GM23338 (cell line): Measurements from ENCODE around the gene IDS. TPM values are rescaled to one million over a fixed set of nuclear protein-coding genes. Genes with fewer than 3 reads are reported as not detected.

ENCODE experiments used
- ATAC-seq: fragments of 200-7000 bp; cut with Tn5 transposase; 3 replicates; pipeline ENCODE4 v1.9.1; 2020
- DNase-seq: peaks from one replicate; pipeline ENCODE4 v3.0.0-alpha.2; 2015; ENCODE audit warnings: low spot score
- H2AFZ ChIP-seq: fragments of 200-600 bp; sonication (generic); 2 replicates; pipeline ENCODE4 v1.8.0; 2016; ENCODE audit warnings: antibody characterized with exemption, mild to moderate bottlenecking, moderate library complexity
- H3F3A ChIP-seq: fragments of 200-600 bp; sonication (generic); replicated peaks from 2 replicates; pipeline ENCODE4 v1.8.0; 2017; ENCODE audit warnings: antibody characterized with exemption, mixed run types, low read depth
- H3K27ac ChIP-seq: fragments of 200-600 bp; sonication (generic); 2 replicates; pipeline ENCODE4 v1.6.1; 2016; ENCODE audit warnings: low read depth
- H3K27me3 ChIP-seq: fragments of 200-600 bp; sonication (generic); 2 replicates; pipeline ENCODE4 v1.8.0; 2016; ENCODE audit warnings: mild to moderate bottlenecking, mixed run types, moderate library complexity; ENCODE audit not compliant: insufficient read depth
- H3K36me3 ChIP-seq: fragments of 200-600 bp; sonication (generic); 2 replicates; pipeline ENCODE4 v1.8.0; 2016; ENCODE audit warnings: mild to moderate bottlenecking; ENCODE audit not compliant: insufficient read depth
- H3K4me1 ChIP-seq: fragments of 200-600 bp; sonication (generic); 2 replicates; pipeline ENCODE4 v1.8.0; 2016; ENCODE audit warnings: mild to moderate bottlenecking, moderate library complexity; ENCODE audit not compliant: insufficient read depth
- H3K4me2 ChIP-seq: fragments of 200-600 bp; sonication (generic); 2 replicates; pipeline ENCODE4 v1.7.1; 2017; ENCODE audit warnings: mixed run types
- H3K4me3 ChIP-seq: fragments of 200-600 bp; sonication (generic); 2 replicates; pipeline ENCODE4 v1.6.1; 2016; ENCODE audit warnings: mixed run types
- H3K79me2 ChIP-seq: fragments of 200-600 bp; sonication (generic); replicated peaks from 2 replicates; pipeline ENCODE4 v1.8.0; 2017; ENCODE audit warnings: mild to moderate bottlenecking; ENCODE audit not compliant: insufficient read depth
- H3K9me2 ChIP-seq: fragments of 200-600 bp; sonication (generic); 2 replicates; pipeline ENCODE4 v1.8.0; 2017; ENCODE audit not compliant: insufficient read depth
- H4K20me1 ChIP-seq: fragments of 200-600 bp; sonication (generic); replicated peaks from 2 replicates; pipeline ENCODE4 v1.8.0; 2017; ENCODE audit warnings: mild to moderate bottlenecking; ENCODE audit not compliant: insufficient read depth
- H3K27ac Mint-ChIP-seq: 2 replicates; pipeline ENCODE4 v1.8.0; 2020; ENCODE audit warnings: inconsistent platforms, mild to moderate bottlenecking, moderate library complexity, mixed read lengths
- H3K27me3 Mint-ChIP-seq: 3 replicates; pipeline ENCODE4 v1.8.0; 2022; ENCODE audit warnings: low read depth, mild to moderate bottlenecking, moderate library complexity, mixed read lengths, inconsistent platforms; ENCODE audit not compliant: insufficient read depth, poor library complexity
- H3K36me3 Mint-ChIP-seq: 3 replicates; pipeline ENCODE4 v1.8.0; 2021; ENCODE audit warnings: low read depth, mild to moderate bottlenecking, inconsistent platforms, moderate library complexity, mixed read lengths
- H3K4me1 Mint-ChIP-seq: 3 replicates; pipeline ENCODE4 v1.8.0; 2020; ENCODE audit warnings: mild to moderate bottlenecking, inconsistent platforms, mixed read lengths
- H3K4me3 Mint-ChIP-seq: 3 replicates; pipeline ENCODE4 v1.8.0; 2021; ENCODE audit warnings: moderate library complexity, mild to moderate bottlenecking, inconsistent platforms, mixed read lengths
- H3K9me3 Mint-ChIP-seq: 3 replicates; pipeline ENCODE4 v1.8.0; 2020; ENCODE audit warnings: moderate library complexity, mild to moderate bottlenecking, inconsistent platforms, mixed read lengths
- EZH2 ChIP-seq: fragments of 200-600 bp; sonication (generic); IDR thresholded peaks from one replicate; pipeline ENCODE4 v1.8.0; 2017; ENCODE audit warnings: antibody characterized with exemption, mild to moderate bottlenecking, low read depth; ENCODE audit not compliant: unreplicated experiment
- EZH2phosphoT487 ChIP-seq: fragments of 200-600 bp; sonication (generic); IDR thresholded peaks from one replicate; pipeline ENCODE4 v1.8.1; 2018; ENCODE audit warnings: antibody characterized with exemption; ENCODE audit not compliant: unreplicated experiment
- JUNB ChIP-seq: IDR thresholded peaks from one replicate; pipeline ENCODE4 v1.6.1; 2016; ENCODE audit warnings: antibody characterized with exemption; ENCODE audit not compliant: unreplicated experiment
- ZNF114 ChIP-seq: fragments of 250-450 bp; sonication (Bioruptor Pico); IDR thresholded peaks from 2 replicates; pipeline ENCODE4 v1.5.0; 2020; ENCODE audit warnings: mild to moderate bottlenecking, moderate library complexity
- polyA plus RNA-seq: library from polyadenylated mRNA; unstranded; fragments of >200 nt; fragmentation: Nextera tagmentation; extraction: Ambion mirVana; gene quantifications from 2 replicates; pipeline ENCODE4 v1.2.1, GENCODE V29; 2016
- total RNA-seq: library from RNA; depleted of rRNA; stranded (reverse); fragments of >200 nt; shearing (Covaris generic); gene quantifications from 2 replicates; pipeline ENCODE4 v1.2.3, GENCODE V29; 2014
- TF ChIP-seq, protein P1 (sequence below), 2 experiments: fragments of 200-600 bp in 1 of 2; sonication (generic) in 1 of 2; conservative IDR thresholded peaks; 2 replicates each; pipeline versions ENCODE4 v1.5.1 to v1.6.1; 2016 to 2017; ENCODE audit warnings: antibody characterized with exemption in 2 of 2, low read depth in 2 of 2, mild to moderate bottlenecking in 2 of 2, moderate library complexity in 1 of 2
- TF ChIP-seq, protein P2 (sequence below): IDR thresholded peaks from one replicate; pipeline ENCODE4 v1.6.1; 2018; ENCODE audit warnings: antibody characterized with exemption; ENCODE audit not compliant: unreplicated experiment

The IDS gene
- total and polyA plus RNA-seq, 2 experiments from 2014 or later = 8.2 to 12.3 TPM

DNA sequence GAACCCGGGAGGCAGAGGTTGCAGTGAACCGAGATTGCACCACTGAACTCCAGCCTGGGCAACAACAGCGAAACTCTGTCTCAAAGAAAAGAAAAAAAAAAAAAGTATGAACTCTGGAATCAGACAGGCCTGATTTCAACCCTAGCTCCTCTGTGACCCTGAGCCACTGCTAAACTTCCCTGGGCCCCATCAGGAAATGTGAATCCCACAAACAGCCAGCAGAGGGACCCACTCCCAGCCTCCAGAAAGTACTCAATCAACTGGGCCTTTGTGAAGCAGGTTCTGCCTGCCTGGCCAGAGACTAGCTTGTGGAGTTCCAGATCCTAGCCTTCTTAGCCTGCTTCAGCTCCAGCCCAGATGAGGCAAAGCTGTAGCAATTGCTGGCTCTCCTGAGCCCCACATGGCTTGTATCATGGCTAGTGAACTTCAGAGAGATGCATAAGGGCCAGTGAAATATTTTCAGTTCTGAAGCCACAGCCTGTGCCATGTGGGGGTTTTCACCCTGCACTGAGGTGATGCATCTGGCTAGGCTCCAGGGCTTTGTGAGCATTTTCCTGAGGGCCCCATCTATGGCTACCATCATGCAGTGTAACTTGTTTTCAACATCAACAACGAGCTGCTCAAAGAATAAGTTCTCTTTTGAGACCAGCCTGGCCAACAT lies 7.2 kb upstream of the IDS start:
- ATAC-seq = peak; percentile 90
- Histone ChIP-seq H3K4me2 (no peak overlapping the region), H3K9me2 (no peaks in the 10 kb centered on the region), H4K20me1 (no peaks in the 10 kb centered on the region), H3K27me3 (no peaks in the 10 kb centered on the region), H3K36me3 (no peaks in the 10 kb centered on the region), H3K4me3 (no peak overlapping the region), H2AFZ (no peak overlapping the region), H3K4me1 (no peaks in the 10 kb centered on the region), H3F3A (no peaks in the 10 kb centered on the region), H3K79me2 (no peaks in the 10 kb centered on the region), H3K27ac (no peak overlapping the region)
- DNase-seq = peak; percentile 61
- no peaks in the 10 kb centered on the region for H3K9me3 Mint-ChIP-seq
- no peak overlapping the region; the same call in 1 of the 2 replicates for H3K27ac Mint-ChIP-seq
- H3K4me3 Mint-ChIP-seq = no peak overlapping the region
- peaks cover 3% of the 10 kb centered on the region for H3K27me3 Mint-ChIP-seq
- no peaks in the 10 kb centered on the region for H3K36me3 Mint-ChIP-seq
- H3K4me1 Mint-ChIP-seq = peaks cover 9% of the 10 kb centered on the region; the same call in 2 of the 3 replicates
- no peak for TF ChIP-seq EZH2
- TF ChIP-seq, protein P1, sequence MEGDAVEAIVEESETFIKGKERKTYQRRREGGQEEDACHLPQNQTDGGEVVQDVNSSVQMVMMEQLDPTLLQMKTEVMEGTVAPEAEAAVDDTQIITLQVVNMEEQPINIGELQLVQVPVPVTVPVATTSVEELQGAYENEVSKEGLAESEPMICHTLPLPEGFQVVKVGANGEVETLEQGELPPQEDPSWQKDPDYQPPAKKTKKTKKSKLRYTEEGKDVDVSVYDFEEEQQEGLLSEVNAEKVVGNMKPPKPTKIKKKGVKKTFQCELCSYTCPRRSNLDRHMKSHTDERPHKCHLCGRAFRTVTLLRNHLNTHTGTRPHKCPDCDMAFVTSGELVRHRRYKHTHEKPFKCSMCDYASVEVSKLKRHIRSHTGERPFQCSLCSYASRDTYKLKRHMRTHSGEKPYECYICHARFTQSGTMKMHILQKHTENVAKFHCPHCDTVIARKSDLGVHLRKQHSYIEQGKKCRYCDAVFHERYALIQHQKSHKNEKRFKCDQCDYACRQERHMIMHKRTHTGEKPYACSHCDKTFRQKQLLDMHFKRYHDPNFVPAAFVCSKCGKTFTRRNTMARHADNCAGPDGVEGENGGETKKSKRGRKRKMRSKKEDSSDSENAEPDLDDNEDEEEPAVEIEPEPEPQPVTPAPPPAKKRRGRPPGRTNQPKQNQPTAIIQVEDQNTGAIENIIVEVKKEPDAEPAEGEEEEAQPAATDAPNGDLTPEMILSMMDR (conservative IDR thresholded peaks at IDR 0.05; ENCODE audit: low read depth in 2 of 2) = peak; percentile 58 to 73

DNA sequence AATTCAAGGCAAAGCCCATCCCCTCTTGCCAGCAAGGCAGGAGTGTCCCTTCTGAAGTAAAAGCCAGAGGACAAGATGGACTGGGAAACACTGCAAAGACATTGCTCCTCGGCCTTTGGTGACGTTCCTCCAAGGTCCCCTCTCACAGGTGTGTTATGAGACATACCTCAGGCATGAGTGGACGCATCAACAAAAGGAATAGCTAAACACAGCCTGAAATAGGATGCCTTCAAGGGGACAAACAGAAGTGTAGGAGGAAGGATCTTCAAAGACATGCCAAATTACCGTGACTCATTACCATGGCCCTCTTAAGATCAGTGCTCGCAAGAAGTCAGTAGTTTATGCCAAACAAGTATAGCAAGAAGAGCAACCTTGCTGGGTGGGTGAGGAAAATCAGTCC lies 6.0 kb upstream of the IDS start:
- H3K4me2 ChIP-seq = no peak overlapping the region
- H4K20me1 ChIP-seq = no peaks in the 10 kb centered on the region
- no peaks in the 10 kb centered on the region for H3K79me2 ChIP-seq
- no peak for DNase-seq
- H3K4me1 ChIP-seq = no peaks in the 10 kb centered on the region
- no peak overlapping the region for H3K4me3 Mint-ChIP-seq
- no peaks in the 10 kb centered on the region for H3K9me3 Mint-ChIP-seq
- peaks cover 3% of the 10 kb centered on the region for H3K27me3 Mint-ChIP-seq
- H3K27me3 ChIP-seq = no peaks in the 10 kb centered on the region
- H3F3A ChIP-seq = no peaks in the 10 kb centered on the region
- H3K9me2 ChIP-seq = no peaks in the 10 kb centered on the region
- no peak overlapping the region for H3K4me3 ChIP-seq
- H3K27ac ChIP-seq = no peak overlapping the region
- ATAC-seq = no peak
- H3K36me3 Mint-ChIP-seq = no peaks in the 10 kb centered on the region
- no peak overlapping the region for H3K27ac Mint-ChIP-seq
- H3K4me1 Mint-ChIP-seq = peaks cover 10% of the 10 kb centered on the region; the same call in 2 of the 3 replicates
- H3K36me3 ChIP-seq = no peaks in the 10 kb centered on the region
- TF ChIP-seq, protein P1 (conservative IDR thresholded peaks at IDR 0.05; ENCODE audit: low read depth in 2 of 2) = no peak
- TF ChIP-seq EZH2phosphoT487 = no peak
- no peak for TF ChIP-seq EZH2
- TF ChIP-seq, protein P2, sequence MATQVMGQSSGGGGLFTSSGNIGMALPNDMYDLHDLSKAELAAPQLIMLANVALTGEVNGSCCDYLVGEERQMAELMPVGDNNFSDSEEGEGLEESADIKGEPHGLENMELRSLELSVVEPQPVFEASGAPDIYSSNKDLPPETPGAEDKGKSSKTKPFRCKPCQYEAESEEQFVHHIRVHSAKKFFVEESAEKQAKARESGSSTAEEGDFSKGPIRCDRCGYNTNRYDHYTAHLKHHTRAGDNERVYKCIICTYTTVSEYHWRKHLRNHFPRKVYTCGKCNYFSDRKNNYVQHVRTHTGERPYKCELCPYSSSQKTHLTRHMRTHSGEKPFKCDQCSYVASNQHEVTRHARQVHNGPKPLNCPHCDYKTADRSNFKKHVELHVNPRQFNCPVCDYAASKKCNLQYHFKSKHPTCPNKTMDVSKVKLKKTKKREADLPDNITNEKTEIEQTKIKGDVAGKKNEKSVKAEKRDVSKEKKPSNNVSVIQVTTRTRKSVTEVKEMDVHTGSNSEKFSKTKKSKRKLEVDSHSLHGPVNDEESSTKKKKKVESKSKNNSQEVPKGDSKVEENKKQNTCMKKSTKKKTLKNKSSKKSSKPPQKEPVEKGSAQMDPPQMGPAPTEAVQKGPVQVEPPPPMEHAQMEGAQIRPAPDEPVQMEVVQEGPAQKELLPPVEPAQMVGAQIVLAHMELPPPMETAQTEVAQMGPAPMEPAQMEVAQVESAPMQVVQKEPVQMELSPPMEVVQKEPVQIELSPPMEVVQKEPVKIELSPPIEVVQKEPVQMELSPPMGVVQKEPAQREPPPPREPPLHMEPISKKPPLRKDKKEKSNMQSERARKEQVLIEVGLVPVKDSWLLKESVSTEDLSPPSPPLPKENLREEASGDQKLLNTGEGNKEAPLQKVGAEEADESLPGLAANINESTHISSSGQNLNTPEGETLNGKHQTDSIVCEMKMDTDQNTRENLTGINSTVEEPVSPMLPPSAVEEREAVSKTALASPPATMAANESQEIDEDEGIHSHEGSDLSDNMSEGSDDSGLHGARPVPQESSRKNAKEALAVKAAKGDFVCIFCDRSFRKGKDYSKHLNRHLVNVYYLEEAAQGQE = no peak
- TF ChIP-seq ZNF114 (CRISPR knock-in tag) = no peak
- TF ChIP-seq JUNB = no peak
- H2AFZ ChIP-seq = no peak overlapping the region
